GM12878 (cell line): ENCODE data around the gene DDTL. TPM values are rescaled to one million over a fixed set of nuclear protein-coding genes. Genes with fewer than 3 reads are reported as not detected.
"Not testable (repeated sequence)": the region's sequence is repeated elsewhere in the genome, so short reads cannot be mapped to it uniquely, and the experiment has no call there.

Source experiments
- ATAC-seq: fragments of 200-7000 bp; cut with Tn5 transposase; 3 replicates; pipeline ENCODE4 v1.9.1; 2020; ENCODE audit warnings: mild to moderate bottlenecking, moderate library complexity
- BruUV-seq: library from RNA; stranded (reverse); fragments of 400-500 nt; replicated peaks from 2 replicates; lab custom pipeline; 2021; lab: Mats Ljungman, UMichigan
- CTCF ChIA-PET: fragments of 300-600 bp; sonication (Branson Sonifier 250); formaldehyde crosslinking; extraction: SDS; loops from one replicate; lab custom pipeline; 2021; ENCODE audit warnings: inconsistent platforms; lab: Yijun Ruan, JAX
- POLR2A ChIA-PET: fragments of 350-600 bp; formaldehyde crosslinking; extraction: SDS; loops from one replicate; lab custom pipeline; 2021; ENCODE audit warnings: inconsistent platforms; lab: Charles Lee
- RAD21 ChIA-PET: fragments of 300-600 bp; sonication (Branson Sonifier 250); formaldehyde crosslinking; loops from one replicate; lab custom pipeline; 2023; ENCODE audit warnings: antibody characterized with exemption; ENCODE audit not compliant: unreplicated experiment; lab: Charles Lee
- SMC1A ChIA-PET: fragments of 300-600 bp; sonication (Branson Sonifier 250); formaldehyde crosslinking; loops from one replicate; lab custom pipeline; 2023; ENCODE audit not compliant: unreplicated experiment, uncharacterized antibody; lab: Charles Lee
- DNase-seq: peaks from one replicate; pipeline ENCODE4 v3.0.0-alpha.2; 2011; ENCODE audit warnings: low read depth, low spot score
- FAIRE-seq: peaks from 3 replicates; lab custom pipeline; 2011; peaks lifted over from hg19 to GRCh38; lab: Jason Lieb, UNC
- H2AFZ ChIP-seq: 2 replicates; pipeline ENCODE4 v1.6.0; 2011; ENCODE audit warnings: low read depth, low read length, control low read depth; ENCODE audit not compliant: control insufficient read depth
- H3K27ac ChIP-seq: 2 replicates; pipeline ENCODE4 v1.5.1; 2011; ENCODE audit warnings: control low read depth; ENCODE audit not compliant: control insufficient read depth, insufficient read depth
- H3K27me3 ChIP-seq, 2 experiments: replicated peaks in 1 of 2; 2 replicates each; pipeline versions ENCODE4 v1.6.0 to v1.6.1; 2011; ENCODE audit warnings: low read length in 1 of 2; ENCODE audit not compliant: control insufficient read depth in 2 of 2, insufficient read depth in 2 of 2
- H3K36me3 ChIP-seq, 2 experiments: 2 replicates each; pipeline ENCODE4 v1.5.1; 2011; ENCODE audit warnings: low read length in 1 of 2; ENCODE audit not compliant: control insufficient read depth in 2 of 2, insufficient read depth in 2 of 2
- H3K4me1 ChIP-seq: 2 replicates; pipeline ENCODE4 v1.6.1; 2011; ENCODE audit warnings: mild to moderate bottlenecking, low read length, moderate library complexity, mixed read lengths; ENCODE audit not compliant: control insufficient read depth, insufficient read depth
- H3K4me2 ChIP-seq: 2 replicates; pipeline ENCODE4 v1.6.0; 2011; ENCODE audit warnings: control low read depth; ENCODE audit not compliant: control insufficient read depth, insufficient read depth
- H3K4me3 ChIP-seq: fragments of 200-600 bp; sonication (generic); 2 replicates; pipeline ENCODE4 v1.5.1; 2016
- H3K79me2 ChIP-seq: 2 replicates; pipeline ENCODE4 v1.6.0; 2011; ENCODE audit warnings: low read length; ENCODE audit not compliant: control insufficient read depth, insufficient read depth
- H3K9ac ChIP-seq: 2 replicates; pipeline ENCODE4 v1.8.0; 2011; ENCODE audit warnings: low read length, control low read depth, mixed read lengths; ENCODE audit not compliant: control insufficient read depth, insufficient read depth
- H3K9me3 ChIP-seq: replicated peaks from 3 replicates; pipeline ENCODE4 v1.5.1; 2011; ENCODE audit warnings: mild to moderate bottlenecking, low read length; ENCODE audit not compliant: control insufficient read depth, insufficient read depth
- H4K20me1 ChIP-seq: 2 replicates; pipeline ENCODE4 v1.6.0; 2011; ENCODE audit not compliant: control insufficient read depth, insufficient read depth
- RAD51 ChIP-seq: fragments of 450-650 bp; IDR thresholded peaks from 2 replicates; pipeline ENCODE4 v1.6.1; 2016; ENCODE audit warnings: moderate library complexity, mild to moderate bottlenecking, inconsistent platforms
- WGBS: methylation state at CpG from one replicate; pipeline ENCODE4 v1.1.6; 2016; ENCODE audit warnings: low lambda C conversion rate; ENCODE audit not compliant: insufficient replicate concordance, insufficient coverage; ENCODE audit errors: missing lambda C conversion rate; 5-methylcytosine and 5-hydroxymethylcytosine counted together
- in situ Hi-C: fragments of 300-500 bp; cut with MboI; formaldehyde crosslinking; loops from 9 replicates; pipeline ENCODE4 v1.14.3; 2018; ENCODE audit warnings: mixed read lengths
- intact Hi-C: fragments of 100-400 bp; cut with micrococcal nuclease; formaldehyde crosslinking; loops from one replicate; pipeline ENCODE4 v1.14.2; 2022; ENCODE audit not compliant: unreplicated experiment
- polyA plus RNA-seq, 11 experiments: library from polyadenylated mRNA; depleted of rRNA in 4 of 11; unstranded in 6 of 11; stranded (reverse) in 5 of 11; fragments of >200 nt; fragmentation: Nextera tagmentation in 4 of 11; fragmentation: Illumina TruSeq in 1 of 11; extraction: Ambion mirVana in 4 of 11; extraction: Trizol in 1 of 11; gene quantifications; 1 replicate in 1 of 11; 2 replicates in 10 of 11; pipeline versions ENCODE4 v1.2.1 to v1.2.3, GENCODE V29; 2011 to 2016; ENCODE audit warnings: inconsistent platforms in 2 of 11, missing spikeins in 2 of 11, low read depth in 1 of 11
- total RNA-seq, 4 experiments: library from RNA; depleted of rRNA in 3 of 4; stranded (reverse); fragments of >200 nt in 3 of 4; fragmentation: Illumina TruSeq in 1 of 4; extraction: Trizol in 1 of 4; gene quantifications; 2 replicates each; pipeline versions ENCODE4 v1.2.1 to v1.2.3, GENCODE V29; 2013 to 2021

Gene DDTL
- total and polyA plus RNA-seq, 10 of the 15 experiments (the other 5 are each of a cell fraction or from before 2014, with no cell fraction given), result 0.05 to 4.0 (median 1.4) TPM; not detected in 3

DNA sequence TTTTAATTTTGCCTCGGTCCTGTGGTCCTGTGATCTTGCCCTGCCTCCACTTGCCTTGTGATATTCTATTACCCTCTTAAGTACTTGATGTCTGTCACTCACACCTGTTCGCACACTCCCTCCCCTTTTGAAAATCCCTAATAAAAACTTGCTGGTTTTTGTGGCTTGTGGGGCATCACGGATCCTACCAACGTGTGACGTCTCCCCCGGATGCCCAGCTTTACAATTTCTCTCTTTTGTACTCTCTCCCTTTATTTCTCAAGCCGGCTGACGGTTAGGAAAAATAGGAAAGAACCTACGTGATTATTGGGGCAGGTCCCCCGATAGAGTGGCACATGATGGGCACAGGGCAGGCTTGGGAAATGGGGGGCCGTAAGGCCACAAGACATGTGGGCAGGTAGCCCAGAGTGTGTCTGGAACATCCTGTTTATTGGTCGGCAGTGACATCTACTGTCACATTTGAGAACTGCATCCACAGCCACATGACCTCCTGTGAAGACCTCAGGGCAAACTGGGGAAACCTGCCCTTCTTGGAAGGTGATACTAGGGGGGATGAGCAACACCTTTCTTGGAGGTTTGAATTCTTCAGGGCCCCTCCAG, 10.3 kb upstream of the DDTL start (continued):
- peak; percentile 46; the same call in 1 of the 2 replicates for TF ChIP-seq RAD51

DNA sequence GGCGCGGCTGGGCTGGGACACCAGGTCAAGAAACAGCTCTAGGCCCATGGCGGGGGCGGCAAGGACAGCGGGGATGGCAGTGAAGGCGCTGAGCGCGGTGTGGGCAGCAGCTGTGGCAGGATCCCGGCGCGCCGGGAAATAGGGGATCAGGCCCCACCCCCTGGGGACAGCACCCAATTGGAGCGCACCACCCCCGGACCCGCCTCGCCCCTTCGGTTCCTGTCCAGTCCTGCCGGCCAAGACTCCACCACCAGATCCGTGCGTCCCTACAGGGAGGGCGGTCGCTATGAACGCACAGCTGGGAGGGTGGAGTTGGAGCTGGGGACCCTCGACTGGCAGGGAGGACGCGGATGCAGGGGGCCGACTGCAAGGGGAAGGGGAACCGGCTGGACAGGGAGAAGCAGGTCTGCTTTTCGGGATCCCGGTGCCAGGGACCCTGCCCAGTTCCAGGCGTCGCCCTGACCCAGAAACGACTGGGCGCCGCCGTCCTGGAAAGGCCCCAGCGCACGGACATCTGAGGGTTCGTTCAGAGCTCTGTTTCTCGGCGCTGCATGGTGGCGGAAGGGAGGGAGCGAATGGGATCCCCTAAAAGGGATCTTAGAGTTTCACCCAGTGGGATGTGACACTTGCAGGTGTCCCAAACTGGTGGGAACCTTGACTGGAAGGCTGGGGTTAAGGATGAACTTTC, 5.5 kb upstream of the DDTL start, which contains the start of gene GSTT2B:
Gene GSTT2B, minus strand, starts transcription at position 112 of the 688 bp plus-strand sequence. Its CDS starts 64 bp downstream, at position 48.
- RAD21 ChIA-PET, CTCF ChIA-PET, H3K27me3 ChIP-seq, POLR2A ChIA-PET, FAIRE-seq, H4K20me1 ChIP-seq, intact Hi-C loops, H3K4me3 ChIP-seq, in situ Hi-C loops, BruUV-seq, H3K9ac ChIP-seq, H2AFZ ChIP-seq, H3K4me2 ChIP-seq, DNase-seq, H3K27ac ChIP-seq, H3K4me1 ChIP-seq, H3K9me3 ChIP-seq, H3K36me3 ChIP-seq, SMC1A ChIA-PET, H3K79me2 ChIP-seq: not testable (repeated sequence)
- ATAC-seq, result peak; percentile 57
- no CpG with 5 or more reads among the region's 43 CpGs for WGBS

DNA sequence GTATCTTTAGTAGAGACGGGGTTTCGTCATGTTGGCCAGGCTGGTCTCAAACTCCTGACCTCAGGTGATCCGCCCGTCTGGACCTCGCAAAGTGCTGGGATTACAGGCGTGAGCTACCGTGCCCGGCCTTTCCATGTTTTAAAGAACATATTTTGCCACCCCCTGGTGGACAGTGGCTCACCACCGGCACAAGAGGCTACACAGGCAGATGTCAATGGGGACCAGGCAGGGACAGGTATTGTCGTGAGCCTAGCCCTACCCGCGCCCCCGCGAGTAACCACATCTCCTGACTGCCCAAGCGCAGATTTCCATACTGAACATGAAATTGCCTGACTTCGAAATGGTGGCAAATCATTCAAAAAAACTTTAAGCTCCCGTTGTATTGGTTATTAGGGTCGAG, 594 bp upstream of the DDTL start:
- H3K4me2 ChIP-seq, H3K79me2 ChIP-seq, H3K9ac ChIP-seq, BruUV-seq, in situ Hi-C loops, H3K4me3 ChIP-seq, RAD21 ChIA-PET, H3K27me3 ChIP-seq, POLR2A ChIA-PET, H3K4me1 ChIP-seq, DNase-seq, H2AFZ ChIP-seq, intact Hi-C loops, SMC1A ChIA-PET, H3K9me3 ChIP-seq, FAIRE-seq, CTCF ChIA-PET, H4K20me1 ChIP-seq, H3K27ac ChIP-seq: not testable (repeated sequence)
- peaks cover 8 to 17% of the 10 kb centered on the region in 2 experiments; a peak in 3 of 4 replicates for H3K36me3 ChIP-seq
- WGBS, result no CpG with 5 or more reads among the region's 18 CpGs
- ATAC-seq, result peak; percentile 72
